IMR-90 (cell line): ENCODE results near the gene PMP22. TPM values are rescaled to one million over a fixed set of nuclear protein-coding genes. Genes with fewer than 3 reads are reported as not detected.

Experiments
- ATAC-seq: fragments of 200-7000 bp; cut with Tn5 transposase; 2 replicates; pipeline ENCODE4 v1.9.1; 2020; ENCODE audit warnings: low read depth, mild to moderate bottlenecking, moderate library complexity
- BruUV-seq: library from RNA; stranded (reverse); fragments of 400-500 nt; replicated peaks from 2 replicates; lab custom pipeline; 2021; lab: Mats Ljungman, UMichigan
- CTCF ChIA-PET: fragments of 300-600 bp; formaldehyde crosslinking; extraction: SDS; loops from one replicate; lab custom pipeline; 2021; ENCODE audit warnings: antibody characterized with exemption; lab: Yijun Ruan, JAX
- POLR2A ChIA-PET: fragments of 300-600 bp; sonication (Branson Sonifier 250); formaldehyde crosslinking; loops from one replicate; lab custom pipeline; 2022; ENCODE audit warnings: antibody characterized with exemption; ENCODE audit not compliant: unreplicated experiment; lab: Charles Lee
- DNase-seq: peaks from one replicate; pipeline ENCODE4 v3.0.0; 2013
- H2AFZ ChIP-seq: replicated peaks from 2 replicates; pipeline ENCODE3; 2013; ENCODE audit warnings: low read length, mild to moderate bottlenecking; ENCODE audit not compliant: poor library complexity
- H2AK5ac ChIP-seq: 2 replicates; pipeline ENCODE4 v1.6.1; 2013; ENCODE audit warnings: low read depth, low read length, inconsistent platforms
- H2AK9ac ChIP-seq: replicated peaks from 2 replicates; pipeline ENCODE3; 2013; ENCODE audit warnings: mild to moderate bottlenecking, low read depth, low read length, moderate library complexity; ENCODE audit not compliant: poor library complexity
- H2BK120ac ChIP-seq: 2 replicates; pipeline ENCODE4 v1.6.1; 2013; ENCODE audit warnings: low read depth, low read length, inconsistent platforms
- H2BK15ac ChIP-seq: 3 replicates; pipeline ENCODE4 v1.6.1; 2013; ENCODE audit warnings: low read depth, low read length, inconsistent platforms
- H2BK20ac ChIP-seq: 2 replicates; pipeline ENCODE4 v1.6.1; 2013; ENCODE audit warnings: low read depth, mild to moderate bottlenecking, inconsistent platforms, low read length, moderate library complexity
- H2BK5ac ChIP-seq: 2 replicates; pipeline ENCODE4 v1.6.1; 2013; ENCODE audit warnings: mild to moderate bottlenecking, low read depth, low read length, inconsistent platforms; ENCODE audit not compliant: poor library complexity, severe bottlenecking
- H3K14ac ChIP-seq: replicated peaks from 2 replicates; pipeline ENCODE4 v1.6.1; 2013; ENCODE audit warnings: low read depth, low read length, inconsistent platforms
- H3K18ac ChIP-seq: 2 replicates; pipeline ENCODE4 v1.6.1; 2013; ENCODE audit warnings: low read depth, low read length, control low read depth
- H3K23ac ChIP-seq: 2 replicates; pipeline ENCODE4 v1.6.1; 2013; ENCODE audit warnings: low read depth, low read length, inconsistent platforms
- H3K27ac ChIP-seq: 2 replicates; pipeline ENCODE4 v1.5.1; 2013; ENCODE audit warnings: mild to moderate bottlenecking, control low read depth, low read length; ENCODE audit not compliant: insufficient read depth
- H3K27me3 ChIP-seq: 2 replicates; pipeline ENCODE4 v1.6.1; 2013; ENCODE audit warnings: low read length; ENCODE audit not compliant: control insufficient read depth, insufficient read depth
- H3K36me3 ChIP-seq: 2 replicates; pipeline ENCODE4 v1.6.1; 2013; ENCODE audit warnings: low read length, mixed read lengths; ENCODE audit not compliant: control insufficient read depth, insufficient read depth
- H3K4ac ChIP-seq: 2 replicates; pipeline ENCODE4 v1.6.1; 2013; ENCODE audit warnings: low read depth, low read length, inconsistent platforms
- H3K4me1 ChIP-seq: 2 replicates; pipeline ENCODE4 v1.6.1; 2013; ENCODE audit warnings: low read length, mixed read lengths; ENCODE audit not compliant: control insufficient read depth, insufficient read depth
- H3K4me2 ChIP-seq: 2 replicates; pipeline ENCODE4 v1.6.1; 2013; ENCODE audit warnings: low read depth, mild to moderate bottlenecking, control low read depth, low read length, moderate library complexity
- H3K4me3 ChIP-seq: 2 replicates; pipeline ENCODE4 v1.5.1; 2013; ENCODE audit warnings: low read depth, mild to moderate bottlenecking, control low read depth, low read length, moderate library complexity; ENCODE audit not compliant: insufficient read depth
- H3K56ac ChIP-seq: 2 replicates; pipeline ENCODE4 v1.6.1; 2013; ENCODE audit warnings: low read length, inconsistent platforms; ENCODE audit not compliant: insufficient read depth; ENCODE audit errors: extremely low read depth
- H3K79me1 ChIP-seq, 2 experiments: 2 replicates each; pipeline ENCODE4 v1.6.1; 2013; ENCODE audit warnings: low read length in 2 of 2, inconsistent platforms in 1 of 2, low read depth in 1 of 2
- H3K9ac ChIP-seq: 2 replicates; pipeline ENCODE4 v1.6.1; 2013; ENCODE audit warnings: low read depth, low read length, control low read depth
- H3K9me1 ChIP-seq: 2 replicates; pipeline ENCODE4 v1.6.1; 2013; ENCODE audit warnings: low read length, inconsistent platforms; ENCODE audit not compliant: insufficient read depth
- H3K9me3 ChIP-seq: 2 replicates; pipeline ENCODE4 v1.6.1; 2013; ENCODE audit warnings: low read length; ENCODE audit not compliant: control insufficient read depth, insufficient read depth
- H4K20me1 ChIP-seq: 2 replicates; pipeline ENCODE4 v1.6.1; 2013; ENCODE audit warnings: low read length, inconsistent platforms; ENCODE audit not compliant: insufficient read depth
- H4K5ac ChIP-seq: 2 replicates; pipeline ENCODE4 v1.6.1; 2013; ENCODE audit warnings: mild to moderate bottlenecking, low read depth, low read length, control low read depth
- H4K8ac ChIP-seq, 2 experiments: 2 replicates each; pipeline ENCODE4 v1.6.1; 2013; ENCODE audit warnings: low read depth in 2 of 2, low read length in 2 of 2, control low read depth in 1 of 2, inconsistent platforms in 1 of 2
- H4K91ac ChIP-seq: 2 replicates; pipeline ENCODE4 v1.6.1; 2013; ENCODE audit warnings: low read depth, low read length, inconsistent platforms; ENCODE audit not compliant: insufficient read depth
- BHLHE40 ChIP-seq: fragments of 150-350 bp; IDR thresholded peaks from 2 replicates; pipeline ENCODE4 v1.6.1; 2016; ENCODE audit warnings: mild to moderate bottlenecking, low read depth, low read length
- MAFK ChIP-seq: IDR thresholded peaks from 2 replicates; pipeline ENCODE4 v1.6.1; 2012; ENCODE audit warnings: low read depth, low read length, improper control_type of control experiment
- POLR2A ChIP-seq: IDR thresholded peaks from 2 replicates; pipeline ENCODE4 v1.6.1; 2012; ENCODE audit warnings: mild to moderate bottlenecking, low read depth, low read length
- SMC3 ChIP-seq: fragments of 150-350 bp; IDR thresholded peaks from 2 replicates; pipeline ENCODE4 v1.6.1; 2016; ENCODE audit warnings: low read depth, mild to moderate bottlenecking, antibody characterized with exemption, low read length, moderate library complexity
- WGBS, 2 experiments: methylation state at CpG; one replicate each; pipeline versions ENCODE4 v1.1.5 to v1.1.7; 2013; ENCODE audit warnings: missing lambda C conversion rate in 2 of 2; ENCODE audit not compliant: insufficient read length in 1 of 2; ENCODE audit errors: extremely low coverage in 2 of 2; 5-methylcytosine and 5-hydroxymethylcytosine counted together
- dilution Hi-C: fragments of 300-500 bp; cut with HindIII; formaldehyde crosslinking; loops from one replicate; pipeline ENCODE4 v1.14.3; 2018; ENCODE audit warnings: low sequenced_read_pairs; ENCODE audit not compliant: unreplicated experiment
- in situ Hi-C: fragments of 300-500 bp; cut with MboI; formaldehyde crosslinking; loops from 3 replicates; pipeline ENCODE4 v1.14.3; 2019; ENCODE audit warnings: low sequenced_read_pairs, inconsistent platforms, mixed read lengths
- intact Hi-C: fragments of 100-400 bp; cut with micrococcal nuclease; formaldehyde crosslinking; loops from 2 replicates; pipeline ENCODE4 v1.10.0; 2022
- polyA plus RNA-seq, 3 experiments: library from polyadenylated mRNA; depleted of rRNA; stranded (reverse); fragments of >200 nt; gene quantifications; 2 replicates each; pipeline ENCODE4 v1.2.3, GENCODE V29; 2012; ENCODE audit warnings: low replicate concordance in 1 of 3
- total RNA-seq: library from RNA; depleted of rRNA; stranded (reverse); fragments of >200 nt; gene quantifications from 2 replicates; pipeline ENCODE4 v1.2.3, GENCODE V29; 2012

The PMP22 gene
- total and polyA plus RNA-seq, 2 of the 4 experiments (the other 2 are of a cell fraction), result 33.5 to 72.8 TPM

DNA sequence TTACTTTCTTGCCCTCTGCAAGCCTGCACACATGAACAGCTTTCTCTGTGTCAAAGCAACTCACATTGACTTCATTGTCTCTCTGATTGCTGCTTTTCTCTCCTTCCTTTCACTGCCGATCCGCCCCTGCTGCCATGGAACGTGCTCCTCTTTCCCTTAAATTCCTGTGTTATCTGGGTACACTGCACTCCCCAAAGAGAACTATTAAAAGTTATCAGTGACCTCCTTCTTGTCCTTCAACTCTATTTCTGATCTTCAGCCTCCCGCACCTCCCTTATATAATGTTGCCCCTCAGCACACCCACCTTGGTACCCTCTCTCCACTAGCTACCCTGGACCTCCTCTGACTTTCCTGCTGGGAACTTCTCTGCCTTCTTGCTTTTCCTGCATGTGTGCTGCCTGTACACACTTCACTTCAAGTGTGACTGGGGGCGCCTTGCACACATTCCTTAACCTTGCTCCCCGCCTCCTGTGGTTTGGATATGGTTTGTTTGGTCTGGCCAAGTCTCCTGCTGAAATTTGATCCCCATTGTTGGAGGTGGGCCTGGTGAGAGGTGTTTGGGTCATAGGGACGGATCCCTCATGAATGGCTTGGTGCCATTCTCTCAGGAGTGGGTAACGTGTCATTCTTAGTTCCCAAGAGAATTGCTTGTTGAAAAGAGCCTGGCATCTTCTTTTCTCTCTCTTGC, 26.7 kb upstream of the PMP22 start:
- no peak overlapping the region for H3K9ac ChIP-seq
- no peak overlapping the region for H3K4me3 ChIP-seq
- no TSS peak for BruUV-seq
- dilution Hi-C loops, result no loop called here
- no peak overlapping the region; the same call in 1 of the 2 replicates for H3K4ac ChIP-seq
- H2AFZ ChIP-seq, result no peak overlapping the region
- TF ChIP-seq MAFK (no peak), POLR2A (no peak), SMC3 (no peak), BHLHE40 (peak; percentile 41; the same call in 1 of the 2 replicates)
- H3K9me1 ChIP-seq, result no peaks in the 10 kb centered on the region
- 70% methylated on average over 2 of the region's 8 CpGs; no CpG with 5 or more reads in 1 of the 2 experiments for WGBS, 2 experiments
- H3K9me3 ChIP-seq, result peaks cover 3% of the 10 kb centered on the region; the same call in 1 of the 2 replicates
- H3K14ac ChIP-seq, result no peak overlapping the region
- no peak overlapping the region for H2AK9ac ChIP-seq
- H3K4me1 ChIP-seq, result peaks cover 7% of the 10 kb centered on the region
- no peak overlapping the region for H4K8ac ChIP-seq
- H4K5ac ChIP-seq, result no peak overlapping the region
- H3K56ac ChIP-seq, result no peak overlapping the region
- no peak overlapping the region; the same call in 1 of the 2 replicates for H2AK5ac ChIP-seq
- peaks cover 7% of the 10 kb centered on the region; the same call in 1 of the 2 replicates for H3K27me3 ChIP-seq
- peak overlapping the region; percentile 37 for H2BK120ac ChIP-seq
- intact Hi-C loops, result no loop called here
- H3K4me2 ChIP-seq, result no peak overlapping the region
- DNase-seq (peak; percentile 46), ATAC-seq (peak; percentile 24; the same call in 1 of the 2 replicates)
- H3K18ac ChIP-seq, result no peak overlapping the region; the same call in 1 of the 2 replicates
- POLR2A ChIA-PET, result no interaction called here
- CTCF ChIA-PET, result no interaction called here
- no peak overlapping the region for H2BK5ac ChIP-seq
- H4K91ac ChIP-seq, result no peak overlapping the region
- H3K23ac ChIP-seq, result no peak overlapping the region
- H2BK20ac ChIP-seq, result no peak overlapping the region
- in situ Hi-C loops, result no loop called here
- no peaks in the 10 kb centered on the region for H3K36me3 ChIP-seq
- peak overlapping the region; percentile 32; the same call in 1 of the 3 replicates for H2BK15ac ChIP-seq
- no peak overlapping the region for H3K27ac ChIP-seq
- H3K79me1 ChIP-seq, result no peaks in the 10 kb centered on the region
- H4K20me1 ChIP-seq, result no peaks in the 10 kb centered on the region
